Spinal cord (tissue), 10 donors: Measurements from ENCODE around the gene USP16. TPM values are rescaled to one million over a fixed set of nuclear protein-coding genes. Genes with fewer than 3 reads are reported as not detected.
A peak's percentile ranks its signal among the peaks of the same experiment; 100 is the strongest.

Experiments
- DNase-seq, 6 donors: peaks; one replicate each; pipeline versions ENCODE4 v3.0.0 to v3.0.0-alpha.2; 2013 to 2015; ENCODE audit warnings: low spot score in 6 of 6, low read depth in 4 of 6
- H3K27ac ChIP-seq: one replicate; pipeline ENCODE4 v1.5.1; 2013; ENCODE audit warnings: low read depth, low read length, control low read depth
- H3K27me3 ChIP-seq: one replicate; pipeline ENCODE4 v1.6.1; 2013; ENCODE audit warnings: low read length; ENCODE audit not compliant: control insufficient read depth, insufficient read depth
- H3K36me3 ChIP-seq: one replicate; pipeline ENCODE4 v1.6.1; 2013; ENCODE audit warnings: low read length; ENCODE audit not compliant: control insufficient read depth, insufficient read depth
- H3K4me1 ChIP-seq: one replicate; pipeline ENCODE4 v1.6.1; 2013; ENCODE audit warnings: low read length; ENCODE audit not compliant: control insufficient read depth, insufficient read depth
- H3K4me3 ChIP-seq: one replicate; pipeline ENCODE4 v1.5.1; 2013; ENCODE audit warnings: low read depth, low read length, control low read depth
- H3K9me3 ChIP-seq: one replicate; pipeline ENCODE4 v1.6.1; 2013; ENCODE audit warnings: low read length; ENCODE audit not compliant: control insufficient read depth, insufficient read depth
- WGBS: methylation state at CpG from one replicate; pipeline ENCODE4 v1.1.5; 2013; ENCODE audit warnings: missing lambda C conversion rate; ENCODE audit not compliant: insufficient coverage; 5-methylcytosine and 5-hydroxymethylcytosine counted together
- polyA plus RNA-seq, 2 donors: library from polyadenylated mRNA; unstranded; fragments of 120-200 nt; gene quantifications; one replicate each; pipeline ENCODE4 v1.2.1, GENCODE V29; 2013; ENCODE audit not compliant: insufficient read length in 2 of 2
- total RNA-seq, 2 donors: library from RNA; depleted of rRNA in 1 of 2; stranded (reverse); fragments of 120-200 nt in 1 of 2; fragments of >200 nt in 1 of 2; gene quantifications; one replicate each; pipeline versions ENCODE4 v1.2.3 to v1.2.4, GENCODE V29; 2013 to 2014
- donor health status: healthy.

USP16 gene
- total and polyA plus RNA-seq, 4 donors, result 41.4 to 52.2 (median 49.0) TPM

GRCh38 chr21:29029524-29029923, 5.1 kb downstream of the USP16 start:
- Histone ChIP-seq H3K27ac (no peak overlapping the region), H3K4me1 (peaks cover 3% of the 10 kb centered on the region), H3K27me3 (no peaks in the 10 kb centered on the region), H3K36me3 (peaks cover 21% of the 10 kb centered on the region), H3K9me3 (no peaks in the 10 kb centered on the region), H3K4me3 (no peak overlapping the region)
- no CpG with 5 or more reads among the region's 1 CpG for WGBS
- no peak for DNase-seq

- WGBS, result 100% methylated on average over 1 of the region's 1 CpG
- H3K27ac ChIP-seq, result no peak overlapping the region
- DNase-seq, result no peak
- no peaks in the 10 kb centered on the region for H3K9me3 ChIP-seq
- H3K36me3 ChIP-seq, result peaks cover 24% of the 10 kb centered on the region
- no peak overlapping the region for H3K4me3 ChIP-seq
- peaks cover 2% of the 10 kb centered on the region for H3K4me1 ChIP-seq
- no peaks in the 10 kb centered on the region for H3K27me3 ChIP-seq
Observed at GRCh38 chr21:29030909-29031308, 6.4 kb downstream of the USP16 start.

GRCh38 chr21:29033301-29033700, 8.8 kb downstream of the USP16 start:
- peaks cover 28% of the 10 kb centered on the region for H3K36me3 ChIP-seq
- H3K4me3 ChIP-seq, result no peak overlapping the region
- no CpG with 5 or more reads among the region's 4 CpGs for WGBS
- H3K9me3 ChIP-seq, result no peaks in the 10 kb centered on the region
- no peaks in the 10 kb centered on the region for H3K4me1 ChIP-seq
- H3K27me3 ChIP-seq, result no peaks in the 10 kb centered on the region
- DNase-seq, result no peak
- H3K27ac ChIP-seq, result peak overlapping the region; percentile 58

GRCh38 chr21:29033871-29034270, 9.4 kb downstream of the USP16 start:
- Histone ChIP-seq H3K27me3 (no peaks in the 10 kb centered on the region), H3K36me3 (peaks cover 25% of the 10 kb centered on the region), H3K27ac (peak overlapping the region; percentile 58), H3K4me3 (no peak overlapping the region), H3K9me3 (no peaks in the 10 kb centered on the region), H3K4me1 (no peaks in the 10 kb centered on the region)
- DNase-seq, result no peak
- 87% methylated on average over 3 of the region's 3 CpGs for WGBS

GRCh38 chr21:29034678-29035077, 10.2 kb downstream of the USP16 start:
- H3K4me1 ChIP-seq, result no peaks in the 10 kb centered on the region
- H3K27me3 ChIP-seq, result no peaks in the 10 kb centered on the region
- no peaks in the 10 kb centered on the region for H3K9me3 ChIP-seq
- peaks cover 25% of the 10 kb centered on the region for H3K36me3 ChIP-seq
- H3K27ac ChIP-seq, result peak overlapping the region; percentile 57
- H3K4me3 ChIP-seq, result no peak overlapping the region
- WGBS, result 88% methylated on average over 1 of the region's 1 CpG
- DNase-seq, result no peak

- Histone ChIP-seq H3K36me3 (peaks cover 39% of the 10 kb centered on the region), H3K4me1 (no peaks in the 10 kb centered on the region), H3K9me3 (no peaks in the 10 kb centered on the region), H3K27me3 (no peaks in the 10 kb centered on the region), H3K27ac (no peak overlapping the region), H3K4me3 (no peak overlapping the region)
- no peak for DNase-seq
- WGBS, result 100% methylated on average over 4 of the region's 5 CpGs
Observed at GRCh38 chr21:29052224-29052623, 27.8 kb downstream of the USP16 start.

GRCh38 chr21:29053011-29053553, 28.6 kb downstream of the USP16 start:
- no peaks in the 10 kb centered on the region for H3K4me1 ChIP-seq
- H3K27ac ChIP-seq, result no peak overlapping the region
- no peaks in the 10 kb centered on the region for H3K27me3 ChIP-seq
- DNase-seq, result no peak
- 87% methylated on average over 3 of the region's 5 CpGs for WGBS
- H3K9me3 ChIP-seq, result no peaks in the 10 kb centered on the region
- peaks cover 41% of the 10 kb centered on the region for H3K36me3 ChIP-seq
- H3K4me3 ChIP-seq, result no peak overlapping the region

GRCh38 chr21:29053656-29054055, 29.2 kb downstream of the USP16 start:
- H3K9me3 ChIP-seq, result no peaks in the 10 kb centered on the region
- H3K4me1 ChIP-seq, result no peaks in the 10 kb centered on the region
- no peaks in the 10 kb centered on the region for H3K27me3 ChIP-seq
- 100% methylated on average over 2 of the region's 4 CpGs for WGBS
- peaks cover 45% of the 10 kb centered on the region for H3K36me3 ChIP-seq
- H3K4me3 ChIP-seq, result no peak overlapping the region
- no peak overlapping the region for H3K27ac ChIP-seq
- DNase-seq, result no peak

- WGBS, result no CpG with 5 or more reads among the region's 5 CpGs
- Histone ChIP-seq H3K4me1 (no peaks in the 10 kb centered on the region), H3K27me3 (no peaks in the 10 kb centered on the region), H3K4me3 (no peak overlapping the region), H3K27ac (no peak overlapping the region), H3K9me3 (no peaks in the 10 kb centered on the region), H3K36me3 (peaks cover 46% of the 10 kb centered on the region)
- DNase-seq, result no peak
Observed at GRCh38 chr21:29055080-29055479, 30.6 kb downstream of the USP16 start.

GRCh38 chr21:29056005-29056404, 31.5 kb downstream of the USP16 start:
- H3K4me3 ChIP-seq, result no peak overlapping the region
- no peak for DNase-seq
- H3K9me3 ChIP-seq, result no peaks in the 10 kb centered on the region
- no peaks in the 10 kb centered on the region for H3K27me3 ChIP-seq
- H3K27ac ChIP-seq, result no peak overlapping the region
- H3K4me1 ChIP-seq, result no peaks in the 10 kb centered on the region
- H3K36me3 ChIP-seq, result peaks cover 39% of the 10 kb centered on the region
- no CpG with 5 or more reads among the region's 1 CpG for WGBS
